GM21515 (cell line): ENCODE measurements around the gene WNT16.

Experiments used
- ATAC-seq: cut with Tn5 transposase; IDR thresholded peaks from one replicate; pipeline ENCODE4 v1.9.1; 2021; ENCODE audit not compliant: unreplicated experiment

The WNT16 gene

DNA sequence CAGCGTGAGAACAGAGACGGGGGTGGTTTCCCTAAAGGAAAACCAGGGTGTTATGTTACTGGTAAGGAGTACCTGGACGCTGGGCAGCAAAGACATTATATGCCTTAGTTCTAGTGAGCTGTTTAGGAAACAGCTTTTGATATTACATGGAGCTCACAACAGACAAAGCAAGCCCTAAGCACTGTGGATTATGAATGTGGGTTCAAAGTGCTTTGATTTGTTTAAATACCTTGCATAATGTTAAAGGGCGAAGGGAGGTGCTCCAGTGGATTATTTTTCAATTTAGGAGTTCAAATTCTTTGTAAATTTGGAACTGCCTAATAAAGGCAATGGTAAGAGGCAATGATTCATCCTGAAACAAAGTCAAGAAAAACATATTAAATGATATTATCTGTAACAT is 13.8 kb downstream of the WNT16 start:
- ATAC-seq: no peak

DNA sequence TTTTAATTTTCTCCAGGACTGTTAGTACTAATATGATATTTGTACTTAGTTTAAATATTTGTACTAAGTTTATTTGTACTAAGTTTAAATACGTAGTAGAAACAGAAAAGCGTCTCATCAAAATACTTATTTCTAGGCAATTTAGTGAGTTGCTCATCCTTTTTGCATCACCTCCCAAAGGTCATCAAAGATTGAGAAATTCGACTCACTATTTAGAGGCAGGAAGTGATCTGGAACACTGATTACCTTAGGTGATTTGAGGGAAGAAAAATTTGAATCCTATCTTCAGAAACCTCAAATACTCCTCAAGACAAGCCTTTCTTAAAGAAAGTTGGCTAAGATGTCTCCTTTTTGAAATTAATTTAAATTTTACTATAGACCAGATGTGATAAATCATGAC is 14.5 kb downstream of the WNT16 start:
- ATAC-seq: no peak

DNA sequence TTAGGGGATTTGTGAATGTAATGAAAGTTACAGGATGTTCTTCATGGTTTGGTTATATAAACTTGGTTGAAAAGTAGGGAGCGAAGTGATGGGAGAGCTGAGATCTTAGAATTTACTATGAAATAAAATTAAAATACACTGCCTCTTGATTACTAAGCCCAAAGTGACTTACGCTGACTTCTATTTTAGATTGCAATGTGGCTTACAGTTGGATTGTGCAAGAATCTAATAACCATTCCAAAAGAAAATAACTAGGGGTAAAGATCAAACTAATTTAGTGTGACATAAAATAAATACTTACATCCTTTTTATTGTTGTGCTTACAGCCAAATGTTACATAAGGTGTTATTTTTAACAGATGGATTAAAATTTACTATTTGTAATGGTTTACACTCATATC is 15.3 kb downstream of the WNT16 start:
- ATAC-seq: no peak

DNA sequence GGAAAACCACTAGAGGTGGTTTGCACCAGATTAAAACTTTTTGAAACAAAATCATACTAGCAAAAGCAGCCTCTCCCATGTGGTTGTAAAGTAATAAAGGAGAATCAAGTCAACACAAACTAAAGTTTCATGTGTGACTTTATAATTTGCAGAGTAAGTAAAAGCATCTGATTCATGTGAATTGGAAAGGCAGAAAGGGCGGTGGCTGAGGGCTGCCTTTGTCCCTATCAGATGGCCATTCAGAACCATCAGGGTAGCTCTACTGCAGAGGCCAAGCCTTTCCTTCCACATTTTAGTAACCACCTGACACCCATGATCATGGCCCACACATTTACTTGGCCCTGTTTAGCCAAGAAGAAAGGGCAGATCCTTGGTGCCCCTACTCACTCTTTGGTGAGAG is 15.7 kb downstream of the WNT16 start:
- no peak for ATAC-seq

DNA sequence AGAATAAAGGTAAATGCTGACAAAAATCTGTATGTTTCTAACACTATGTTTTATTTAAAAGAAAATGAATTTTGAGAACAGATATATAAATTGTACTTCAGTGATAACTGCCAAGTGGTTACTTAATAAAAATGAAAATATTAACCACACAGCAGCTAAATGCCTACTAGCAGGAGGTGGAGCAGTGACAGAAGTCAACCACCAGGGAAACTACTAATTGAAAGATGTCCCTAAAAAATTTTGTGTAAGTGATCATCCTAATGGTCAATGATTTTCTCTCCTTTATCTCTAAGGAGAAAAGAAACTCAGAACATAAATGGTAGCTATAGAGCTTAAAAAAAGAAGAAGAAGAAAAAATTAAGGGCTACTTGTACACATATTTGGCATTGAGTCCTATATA is 22.9 kb downstream of the WNT16 start:
- no peak for ATAC-seq

DNA sequence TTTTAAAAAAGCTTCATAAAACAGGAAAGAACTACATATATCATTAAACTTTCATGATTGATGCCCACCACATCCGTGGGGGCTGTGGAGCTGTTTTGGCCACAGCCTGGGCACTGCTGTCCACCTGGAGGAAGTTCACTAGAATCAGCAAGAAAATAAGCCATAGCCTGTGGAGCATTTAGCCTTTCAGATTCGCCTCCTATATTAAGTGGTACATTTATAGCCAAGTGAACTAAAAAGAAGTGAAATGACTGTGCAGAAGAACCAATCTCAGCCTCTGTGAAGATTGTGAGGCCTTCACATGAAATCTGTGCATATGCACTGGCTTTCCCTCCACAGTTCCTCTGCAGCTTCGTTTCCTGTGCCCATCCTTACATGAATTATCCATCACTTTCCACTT is 23.5 kb downstream of the WNT16 start:
- ATAC-seq: no peak

DNA sequence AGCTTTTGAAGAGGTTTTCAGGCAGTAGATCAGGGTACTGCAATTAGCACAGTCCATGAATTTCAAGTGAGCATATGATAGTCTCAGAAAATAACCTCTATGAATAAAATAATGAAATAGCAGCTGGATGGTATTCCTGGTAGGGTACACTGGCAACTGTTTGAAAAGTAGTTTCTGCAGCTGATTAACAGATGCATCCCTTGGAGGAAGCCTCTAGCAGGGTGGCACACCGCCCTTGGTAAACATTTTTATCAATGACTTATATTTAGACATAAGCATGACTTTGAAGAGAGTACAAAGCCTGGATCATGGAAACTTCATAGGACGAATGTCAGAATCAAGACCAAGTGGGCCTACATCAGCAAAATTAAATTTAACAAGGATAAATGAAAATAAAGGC is 26.8 kb downstream of the WNT16 start:
- no peak for ATAC-seq

DNA sequence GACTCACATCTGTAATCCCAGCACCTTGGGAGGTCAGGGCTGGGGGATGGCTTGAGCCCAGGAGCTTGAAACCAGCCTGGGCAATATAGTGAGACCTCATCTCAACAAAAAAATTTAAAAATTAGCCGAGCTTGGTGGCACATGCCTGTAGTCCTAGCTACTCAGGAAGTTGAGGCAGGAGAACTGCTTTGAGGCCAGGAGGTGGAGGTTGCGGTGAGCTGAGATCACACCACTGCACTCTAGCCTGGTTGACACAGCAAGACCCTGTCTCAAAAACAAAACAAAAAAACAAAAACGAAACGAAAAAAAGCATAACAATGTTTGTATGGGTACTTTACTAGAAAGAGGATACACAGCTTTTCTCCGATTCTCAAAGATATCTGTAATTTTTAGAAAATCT is 31.8 kb downstream of the WNT16 start:
- ATAC-seq: no peak

DNA sequence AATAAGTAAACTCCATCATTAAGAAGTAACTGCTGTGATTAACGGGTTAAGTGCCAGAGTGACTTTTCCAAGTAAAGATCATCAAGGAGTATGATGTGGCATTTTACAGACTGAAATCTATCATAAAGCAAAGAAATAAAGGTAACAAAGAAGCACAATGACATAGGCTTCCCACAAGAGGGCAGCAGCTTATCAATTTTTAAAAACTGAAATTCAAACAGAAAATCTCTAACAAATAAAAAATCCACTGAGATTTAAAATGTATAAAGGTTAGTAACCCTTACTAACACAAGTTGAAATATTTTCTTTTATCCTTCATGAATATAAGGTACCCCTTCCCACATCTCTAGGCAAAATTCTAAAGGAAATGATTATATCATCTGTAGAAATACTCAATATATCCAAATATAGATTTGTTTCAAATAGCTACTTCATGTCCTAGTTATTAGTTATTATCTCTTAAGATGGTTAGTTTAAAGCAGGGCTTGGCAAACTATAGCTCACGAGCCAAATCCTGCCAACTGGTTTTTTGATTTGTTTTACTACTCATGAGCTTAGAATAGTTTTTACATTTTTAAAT is 38.1 kb downstream of the WNT16 start:
- no peak for ATAC-seq

DNA sequence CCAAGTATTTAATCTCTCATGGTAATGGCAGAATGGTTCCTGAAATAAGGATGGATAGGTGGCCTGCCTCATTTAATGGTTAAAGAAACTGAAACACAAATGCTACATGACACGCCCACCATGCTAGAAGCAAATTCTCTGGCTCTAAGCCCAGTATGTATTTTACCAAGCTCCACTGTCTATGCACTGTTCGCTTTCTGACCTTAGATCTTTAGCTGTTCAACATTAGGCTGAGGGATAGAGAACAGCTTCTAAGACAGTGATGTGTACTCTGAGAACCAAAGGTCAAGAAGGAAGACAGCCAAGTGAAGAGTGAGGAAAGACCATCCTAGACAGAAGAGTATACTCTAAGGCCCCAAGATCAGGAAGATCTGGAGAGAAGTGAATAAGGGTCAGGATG is 40.7 kb downstream of the WNT16 start:
- peak; percentile 40 for ATAC-seq

DNA sequence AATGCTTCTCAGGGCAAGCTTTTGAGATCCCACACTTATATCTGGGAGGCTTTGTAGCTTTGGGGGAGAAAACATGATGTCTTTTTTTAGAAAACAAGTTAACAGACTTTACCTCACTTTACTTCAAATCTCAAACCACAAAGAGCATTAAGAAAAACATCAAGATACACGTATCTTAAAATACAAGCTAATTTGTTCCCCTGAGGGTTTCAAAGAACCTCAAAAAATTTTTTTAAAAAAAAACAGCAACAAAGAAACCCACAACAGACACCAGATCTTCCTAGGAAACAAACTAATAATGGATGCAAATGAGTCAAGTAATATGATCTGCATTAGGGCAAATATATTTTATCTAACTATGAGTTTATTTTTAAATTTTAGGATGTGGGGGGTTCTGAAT is 42.6 kb downstream of the WNT16 start:
- ATAC-seq: no peak

DNA sequence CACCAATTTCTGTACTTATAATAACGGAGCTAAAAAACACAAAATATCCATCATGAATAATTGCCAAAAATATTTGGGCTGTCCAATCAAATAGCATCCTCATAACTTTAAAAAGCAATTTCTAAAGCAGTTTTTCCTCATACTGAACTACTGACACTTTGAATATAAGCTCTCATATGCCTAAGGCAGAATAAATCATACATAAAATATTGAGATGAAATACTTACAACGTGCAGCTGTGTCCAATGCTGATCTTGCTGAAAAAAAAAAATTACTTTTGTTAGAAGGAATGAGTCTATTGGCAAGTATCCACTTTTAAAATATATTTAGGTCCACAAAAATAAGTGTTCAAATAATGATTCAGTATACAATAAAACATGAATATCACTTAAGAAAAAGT is 43.1 kb downstream of the WNT16 start:
- ATAC-seq: no peak

DNA sequence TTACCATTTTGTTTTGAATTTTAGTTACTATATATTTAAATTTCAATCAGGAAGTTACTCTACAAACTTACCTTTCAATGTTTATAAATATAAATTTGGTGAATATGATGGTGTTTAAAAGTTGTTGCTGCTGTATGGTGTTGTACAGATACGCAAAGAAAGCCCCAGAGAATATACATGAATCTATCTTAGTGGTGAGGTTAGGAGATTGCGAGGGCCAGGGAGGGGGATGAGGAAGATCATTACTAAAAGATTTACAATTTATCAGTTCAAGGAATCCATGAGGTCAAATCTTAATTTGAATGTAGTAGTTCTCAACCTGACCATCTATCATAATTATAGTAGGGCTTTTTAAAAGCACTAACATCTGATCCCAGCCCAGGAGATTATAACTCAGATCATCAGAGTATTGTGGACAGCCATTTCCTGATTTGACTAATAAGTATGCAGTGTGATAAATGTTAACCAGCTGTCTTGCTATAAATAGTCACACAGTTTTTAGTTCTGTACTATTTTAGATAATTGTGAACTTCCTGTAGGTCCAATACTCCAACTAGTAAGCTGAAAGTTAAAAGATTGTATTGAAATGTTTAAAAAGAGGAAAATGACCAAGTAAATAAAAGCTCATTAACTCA is 43.7 kb downstream of the WNT16 start:
- ATAC-seq: peak; percentile 89

DNA sequence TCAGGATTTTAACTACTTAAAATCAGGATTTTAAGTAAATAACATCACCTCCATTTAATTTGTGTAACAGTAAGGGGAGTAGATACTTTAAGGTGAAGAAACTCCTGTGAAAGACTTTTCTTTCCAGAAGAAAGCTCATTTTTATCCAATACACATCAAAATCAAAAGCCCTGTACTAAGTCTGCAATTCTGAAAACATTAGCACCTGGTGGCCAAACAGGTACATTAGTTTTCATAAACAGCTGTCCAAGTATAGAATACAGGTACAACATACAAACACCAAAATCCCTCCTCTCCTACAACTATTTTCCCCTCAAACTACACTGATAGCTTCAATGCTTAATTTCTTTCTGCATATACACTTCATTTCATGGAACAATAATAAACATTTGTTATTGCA is 44.4 kb downstream of the WNT16 start:
- no peak for ATAC-seq

DNA sequence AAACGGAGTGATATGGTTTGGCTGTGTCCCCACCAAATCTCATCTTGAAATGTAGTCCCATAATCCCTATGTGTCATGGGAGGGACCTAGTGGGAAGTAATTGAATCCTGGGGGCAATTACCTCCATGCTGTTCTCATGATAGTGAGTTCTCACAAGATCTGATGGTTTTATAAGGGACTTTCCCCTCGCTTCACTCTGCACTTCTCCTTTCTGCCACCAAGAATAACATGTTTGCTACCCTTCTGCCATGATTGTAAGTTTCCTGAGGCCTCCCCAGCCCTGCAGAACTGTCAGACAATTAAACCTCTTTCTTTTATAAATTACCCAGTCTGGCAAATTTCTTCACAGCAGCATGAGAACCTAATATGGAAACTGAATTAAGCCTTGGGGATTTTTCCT is 48.2 kb downstream of the WNT16 start:
- ATAC-seq: no peak

DNA sequence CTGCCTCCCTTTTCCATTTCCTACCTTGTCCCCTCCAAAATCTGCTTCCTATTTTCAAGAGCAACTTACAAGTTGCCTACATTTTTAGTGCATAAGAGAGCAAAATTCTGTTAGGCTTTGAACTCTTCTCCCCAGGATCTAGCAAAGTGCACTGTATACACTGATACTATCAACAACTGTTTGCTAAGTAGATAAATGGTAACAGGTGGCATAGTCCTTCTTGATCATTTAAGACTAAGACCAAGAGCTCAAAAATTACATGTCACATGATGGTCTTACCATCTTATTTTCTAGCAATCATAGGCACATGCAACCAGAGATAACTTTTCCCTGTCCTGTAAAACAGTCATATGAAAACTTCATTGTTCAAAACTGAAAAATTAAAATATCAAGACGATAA is 51.1 kb downstream of the WNT16 start:
- ATAC-seq: no peak

DNA sequence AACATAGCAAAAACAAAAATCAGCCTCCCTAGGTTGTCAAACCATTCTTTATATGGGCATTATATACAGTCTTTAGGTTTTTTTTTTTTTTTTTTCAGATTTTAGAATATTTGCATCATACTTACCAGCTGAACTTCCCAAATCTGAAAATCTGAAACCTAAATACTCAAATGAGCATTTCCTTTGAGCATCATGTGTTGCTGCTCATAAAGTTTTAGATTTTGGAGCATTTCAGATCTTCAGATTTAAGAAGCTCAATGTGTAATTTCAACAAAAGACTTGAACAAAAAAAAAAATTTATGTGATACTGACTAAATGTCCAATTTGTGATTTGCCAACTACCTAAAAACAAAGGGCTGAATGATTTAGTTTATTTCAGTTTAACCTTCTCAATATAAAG is 53.7 kb downstream of the WNT16 start:
- ATAC-seq: no peak

DNA sequence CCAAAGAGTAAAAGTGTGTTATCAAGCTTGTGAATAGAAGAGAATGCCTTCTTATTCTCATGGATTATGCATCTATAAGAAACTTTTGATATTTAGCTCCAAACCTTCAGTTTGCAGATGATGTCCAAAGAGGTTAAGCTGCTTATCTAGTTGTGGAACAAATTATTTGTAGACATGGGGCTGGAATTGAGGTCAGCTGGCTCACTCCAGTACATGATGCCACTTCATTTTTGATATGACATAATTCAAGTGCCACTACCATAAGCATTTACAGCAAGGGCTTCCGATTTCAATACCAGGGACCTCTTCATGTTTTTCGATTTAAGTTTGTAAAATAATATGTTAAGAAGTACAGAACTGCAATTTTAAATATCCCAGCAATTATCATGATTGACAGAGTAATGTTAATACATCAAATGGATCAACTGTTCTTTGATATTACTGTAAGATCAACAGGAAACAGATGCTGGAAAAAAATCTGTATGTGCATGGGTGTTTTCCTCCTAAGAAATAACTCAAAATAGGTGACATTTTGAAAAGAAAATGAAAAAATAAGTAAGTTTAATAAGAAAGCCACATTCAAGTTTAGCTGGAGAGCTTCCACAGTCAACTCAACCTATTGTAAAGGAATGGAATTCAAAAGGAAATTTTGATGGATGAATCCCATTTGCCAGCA is 54.6 kb downstream of the WNT16 start:
- no peak for ATAC-seq

DNA sequence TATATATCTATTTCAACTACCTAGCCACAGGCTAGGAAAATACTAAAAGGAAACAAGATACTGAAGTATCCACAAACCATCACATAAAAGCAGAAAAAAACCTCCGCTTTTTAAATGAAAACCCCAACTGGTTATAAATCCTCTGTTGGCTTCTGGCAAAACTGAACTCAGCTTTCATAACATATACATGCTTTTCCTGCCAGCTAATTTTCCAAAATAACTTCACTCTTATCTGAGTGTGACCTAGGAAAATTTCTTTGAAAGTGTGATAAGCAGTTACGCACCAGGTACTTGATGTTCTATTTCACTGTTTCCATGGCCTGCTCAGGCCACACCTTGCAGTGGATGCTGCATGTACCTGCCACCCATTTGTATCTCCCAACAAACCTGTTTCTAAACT is 55.5 kb downstream of the WNT16 start:
- no peak for ATAC-seq

DNA sequence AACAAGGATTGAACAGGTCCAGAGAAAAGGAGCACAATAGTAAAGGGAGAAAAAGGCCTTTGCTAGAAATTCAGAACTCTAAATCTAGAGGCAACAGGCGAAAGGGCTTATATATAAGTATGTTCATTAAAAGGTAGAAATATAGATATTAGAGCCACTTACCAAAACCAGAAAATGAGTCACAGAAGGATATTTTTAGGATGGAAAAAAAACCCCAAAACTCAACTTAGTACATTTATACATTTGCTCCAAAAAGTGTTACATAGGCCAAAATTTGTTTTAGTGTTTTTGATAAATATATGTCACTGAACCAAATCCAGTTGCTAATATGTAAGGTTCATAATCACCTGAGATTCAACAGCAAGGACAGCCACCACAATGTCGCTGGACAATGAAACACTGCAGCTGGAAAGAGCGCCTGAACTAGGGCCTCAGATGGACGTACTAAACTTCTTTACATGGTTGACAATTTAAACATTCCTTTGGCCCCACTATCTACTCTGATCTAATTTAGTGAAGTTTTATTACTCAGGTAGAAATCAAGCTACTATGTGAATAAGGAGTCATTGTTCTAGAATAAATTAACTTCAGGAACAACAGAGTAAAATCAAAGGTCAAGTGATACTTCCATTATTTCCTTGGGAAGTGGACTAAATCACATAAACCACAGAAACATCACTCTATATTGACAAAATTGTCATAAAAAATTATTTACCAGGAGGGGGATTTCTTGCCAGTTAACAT is 56.4 kb downstream of the WNT16 start:
- no peak for ATAC-seq

DNA sequence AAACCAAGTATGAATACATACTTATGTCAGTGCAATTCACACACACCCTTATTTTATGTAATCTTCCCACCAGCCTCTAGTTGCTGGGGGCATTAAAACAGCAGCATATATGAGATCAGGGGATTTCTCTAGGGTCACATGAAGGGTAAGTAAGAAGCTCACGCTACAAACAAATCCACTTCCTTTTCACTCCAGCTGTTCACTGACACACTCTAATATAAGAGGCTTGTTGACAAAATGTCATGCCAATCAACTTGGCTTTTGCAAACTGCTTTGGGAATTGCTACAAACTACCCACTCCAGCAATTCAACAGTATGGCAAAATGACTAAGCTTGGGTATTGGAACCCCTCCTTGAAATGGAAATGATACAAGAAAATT is 57.0 kb downstream of the WNT16 start:
- peak; percentile 94 for ATAC-seq

DNA sequence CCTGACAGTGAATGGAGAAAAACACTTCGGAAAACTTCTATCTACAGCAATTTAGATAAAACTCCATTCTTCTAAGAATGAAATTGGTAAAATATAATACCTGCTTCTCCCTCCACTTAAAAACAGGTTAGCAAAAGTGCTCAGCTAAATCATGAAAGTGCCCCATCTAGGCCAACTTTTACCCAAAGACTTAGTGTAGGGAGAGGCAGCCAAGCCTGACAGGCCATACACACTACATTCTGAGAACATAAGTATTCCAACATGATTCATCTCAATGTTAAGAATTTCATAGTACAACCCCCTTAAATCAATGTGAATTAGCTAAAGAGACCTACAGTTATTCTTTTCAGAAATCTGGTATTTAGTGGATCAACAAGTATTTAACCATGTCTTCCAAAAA is 60.1 kb downstream of the WNT16 start:
- ATAC-seq: no peak
